Panc1 (cell line): Measurements from ENCODE around the gene RIPK3.

ENCODE experiments used
- CTCF ChIP-seq: fragments of 450-650 bp; IDR thresholded peaks from 2 replicates; pipeline ENCODE4 v1.5.1; 2017; ENCODE audit warnings: mild to moderate bottlenecking
- POLR2AphosphoS5 ChIP-seq: IDR thresholded peaks from 2 replicates; pipeline ENCODE4 v1.6.1; 2012; ENCODE audit warnings: mild to moderate bottlenecking, low read depth, low read length, moderate library complexity
- REST ChIP-seq, 2 experiments: IDR thresholded peaks; 2 replicates each; pipeline ENCODE4 v1.6.1; 2011 to 2012; ENCODE audit warnings: low read depth in 2 of 2, control low read depth in 1 of 2, low read length in 1 of 2, mild to moderate bottlenecking in 1 of 2, moderate library complexity in 1 of 2; ENCODE audit not compliant: insufficient read depth in 1 of 2
- SIN3A ChIP-seq: IDR thresholded peaks from 2 replicates; pipeline ENCODE4 v1.6.1; 2012; ENCODE audit warnings: low read depth, mild to moderate bottlenecking, low read length, moderate library complexity, borderline replicate concordance; ENCODE audit not compliant: insufficient read depth

- no peak for TF ChIP-seq CTCF
- no peak for TF ChIP-seq REST (IDR thresholded peaks at IDR 0.05; ENCODE audit: insufficient read depth in 1 of 2, low read depth in 2 of 2, low read length in 1 of 2)
- TF ChIP-seq SIN3A = no peak
- TF ChIP-seq POLR2AphosphoS5 = no peak
Observed at GRCh38 chr14:24377657-24378056, 37.9 kb upstream of the RIPK3 start.
